SK-N-SH (cell line): ENCODE results near the gene MACROD1. TPM values are rescaled to one million over a fixed set of nuclear protein-coding genes. Genes with fewer than 3 reads are reported as not detected.

Experiments used
- CTCF ChIA-PET: fragments of 300-600, 350-600 bp; formaldehyde crosslinking; extraction: SDS; loops from one replicate; lab custom pipeline; 2021; lab: Yijun Ruan, JAX
- POLR2A ChIA-PET: fragments of 350-600 bp; sonication (Branson Sonifier 250); formaldehyde crosslinking; extraction: SDS; loops from one replicate; lab custom pipeline; 2020; ENCODE audit warnings: antibody characterized with exemption, inconsistent platforms; lab: Yijun Ruan, JAX
- DNase-seq: peaks from one replicate; pipeline ENCODE4 v3.0.0; 2012
- H2AFZ ChIP-seq: fragments of 200-600 bp; sonication (generic); 2 replicates; pipeline ENCODE4 v1.8.1; 2016; ENCODE audit warnings: antibody characterized with exemption, mild to moderate bottlenecking, low read depth
- H3F3A ChIP-seq: fragments of 200-600 bp; sonication (generic); replicated peaks from 2 replicates; pipeline ENCODE3; 2016; ENCODE audit warnings: antibody characterized with exemption, mild to moderate bottlenecking; ENCODE audit not compliant: insufficient read depth
- H3K27ac ChIP-seq, 2 experiments: fragments of 200-500 bp in 1 of 2; fragments of 200-600 bp in 1 of 2; sonication (Bioruptor generic) in 1 of 2; sonication (generic), shearing (Covaris generic) in 1 of 2; 2 replicates each; pipeline versions ENCODE4 v1.5.1 to v1.6.1; 2014 to 2016; ENCODE audit warnings: low read depth in 2 of 2, inconsistent platforms in 1 of 2, low read length in 1 of 2, mild to moderate bottlenecking in 1 of 2, mixed read lengths in 1 of 2
- H3K27me3 ChIP-seq: fragments of 200-600 bp; sonication (generic), shearing (Covaris generic); 2 replicates; pipeline ENCODE4 v1.6.1; 2016; ENCODE audit warnings: mixed run types; ENCODE audit not compliant: insufficient read depth
- H3K36me3 ChIP-seq, 2 experiments: fragments of 200-500 bp in 1 of 2; fragments of 200-600 bp in 1 of 2; sonication (Bioruptor generic) in 1 of 2; sonication (generic) in 1 of 2; replicated peaks in 1 of 2; 2 replicates each; pipeline versions ENCODE3 to v1.5.1; 2014 to 2016; ENCODE audit warnings: low read length in 1 of 2, mild to moderate bottlenecking in 1 of 2; ENCODE audit not compliant: insufficient read depth in 2 of 2, control insufficient read depth in 1 of 2
- H3K4me1 ChIP-seq, 2 experiments: fragments of 200-500 bp in 1 of 2; fragments of 200-600 bp in 1 of 2; sonication (Bioruptor generic) in 1 of 2; sonication (generic), shearing (Covaris generic) in 1 of 2; 2 replicates each; pipeline versions ENCODE4 v1.5.1 to v1.6.1; 2014 to 2016; ENCODE audit warnings: low read depth in 1 of 2, low read length in 1 of 2, mixed run types in 1 of 2; ENCODE audit not compliant: insufficient read depth in 2 of 2, control insufficient read depth in 1 of 2
- H3K4me2 ChIP-seq: fragments of 200-600 bp; sonication (generic), shearing (Covaris generic); 2 replicates; pipeline ENCODE4 v1.6.1; 2017; ENCODE audit warnings: mixed run types
- H3K4me3 ChIP-seq, 2 experiments: fragments of 200-500 bp in 1 of 2; fragments of 200-600 bp in 1 of 2; sonication (Bioruptor generic) in 1 of 2; sonication (generic), shearing (Covaris generic) in 1 of 2; 2 replicates each; pipeline versions ENCODE4 v1.5.1 to v1.8.1; 2014 to 2016; ENCODE audit warnings: low read depth in 2 of 2, inconsistent platforms in 1 of 2, low read length in 1 of 2, mild to moderate bottlenecking in 1 of 2, mixed read lengths in 1 of 2, moderate library complexity in 1 of 2
- H3K79me2 ChIP-seq: fragments of 200-600 bp; sonication (generic); 2 replicates; pipeline ENCODE4 v1.8.1; 2017; ENCODE audit warnings: mild to moderate bottlenecking; ENCODE audit not compliant: insufficient read depth
- H3K9ac ChIP-seq: fragments of 200-600 bp; sonication (generic); 2 replicates; pipeline ENCODE4 v1.6.1; 2017; ENCODE audit warnings: mixed run types
- H3K9me2 ChIP-seq: fragments of 200-600 bp; sonication (generic); 2 replicates; pipeline ENCODE4 v1.6.1; 2017; ENCODE audit warnings: mixed run types
- H3K9me3 ChIP-seq: fragments of 200-600 bp; sonication (generic); 2 replicates; pipeline ENCODE4 v1.6.1; 2017; ENCODE audit warnings: mixed run types, mild to moderate bottlenecking, moderate library complexity
- H4K20me1 ChIP-seq: fragments of 200-600 bp; sonication (generic); 2 replicates; pipeline ENCODE4 v1.6.1; 2017; ENCODE audit warnings: mild to moderate bottlenecking, mixed run types; ENCODE audit not compliant: insufficient read depth
- CHD2 ChIP-seq: fragments of 150-350 bp; IDR thresholded peaks from 2 replicates; pipeline ENCODE4 v1.6.1; 2018; ENCODE audit warnings: low read length; ENCODE audit not compliant: partially characterized antibody
- CTCF ChIP-seq: fragments of 200-600 bp; sonication (generic); IDR thresholded peaks from 2 replicates; pipeline ENCODE4 v1.6.1; 2017; ENCODE audit warnings: antibody characterized with exemption, mild to moderate bottlenecking, moderate library complexity
- ELF1 ChIP-seq: IDR thresholded peaks from 2 replicates; pipeline ENCODE4 v1.4.0; 2012
- EZH2phosphoT487 ChIP-seq: fragments of 200-600 bp; sonication (generic); IDR thresholded peaks from 2 replicates; pipeline ENCODE4 v1.6.1; 2017; ENCODE audit warnings: low read depth, mixed run types, mild to moderate bottlenecking, antibody characterized with exemption, moderate library complexity, borderline replicate concordance
- FOSL2 ChIP-seq: IDR thresholded peaks from 2 replicates; pipeline ENCODE4 v1.4.0; 2012; ENCODE audit warnings: low read depth, mild to moderate bottlenecking, moderate library complexity, borderline replicate concordance
- FOXJ3 ChIP-seq: sonication (generic); formaldehyde crosslinking; IDR thresholded peaks from 2 replicates; pipeline ENCODE4 v1.5.1; 2020; ENCODE audit warnings: mild to moderate bottlenecking, missing genetic modification reagents
- FOXM1 ChIP-seq: IDR thresholded peaks from 2 replicates; pipeline ENCODE4 v1.4.0; 2012; ENCODE audit warnings: low read depth, mild to moderate bottlenecking
- GATA2 ChIP-seq: sonication (generic); formaldehyde crosslinking; IDR thresholded peaks from 2 replicates; pipeline ENCODE4 v1.5.0; 2020; ENCODE audit warnings: mild to moderate bottlenecking, missing genetic modification reagents
- JUND ChIP-seq: IDR thresholded peaks from 2 replicates; pipeline ENCODE4 v1.4.0; 2012
- MEF2A ChIP-seq: IDR thresholded peaks from 2 replicates; pipeline ENCODE4 v1.4.0; 2012; ENCODE audit warnings: low read depth, borderline replicate concordance
- MXI1 ChIP-seq: IDR thresholded peaks from 2 replicates; pipeline ENCODE4 v1.6.1; 2012; ENCODE audit warnings: mild to moderate bottlenecking, low read depth, low read length, improper control_type of control experiment
- NFIC ChIP-seq: IDR thresholded peaks from 2 replicates; pipeline ENCODE4 v1.4.0; 2012; ENCODE audit warnings: borderline replicate concordance
- NRF1 ChIP-seq: IDR thresholded peaks from 2 replicates; pipeline ENCODE4 v1.6.1; 2012; ENCODE audit warnings: low read depth, mild to moderate bottlenecking, low read length
- POLR2AphosphoS5 ChIP-seq: IDR thresholded peaks from 2 replicates; pipeline ENCODE4 v1.6.1; 2012; ENCODE audit warnings: low read depth, low read length
- RCOR1 ChIP-seq: fragments of 150-350 bp; IDR thresholded peaks from 2 replicates; pipeline ENCODE4 v1.6.1; 2017; ENCODE audit warnings: antibody characterized with exemption, low read length
- RFX5 ChIP-seq: IDR thresholded peaks from 2 replicates; pipeline ENCODE4 v1.6.1; 2012; ENCODE audit warnings: mild to moderate bottlenecking, improper control_type of control experiment, low read length
- SIN3A ChIP-seq: IDR thresholded peaks from 2 replicates; pipeline ENCODE4 v1.6.1; 2012; ENCODE audit warnings: low read depth, mild to moderate bottlenecking, low read length, moderate library complexity, borderline replicate concordance
- TAF1 ChIP-seq: IDR thresholded peaks from 2 replicates; pipeline ENCODE4 v1.6.1; 2012; ENCODE audit warnings: low read depth, mild to moderate bottlenecking, low read length, moderate library complexity, borderline replicate concordance
- TCF12 ChIP-seq: IDR thresholded peaks from 2 replicates; pipeline ENCODE4 v1.4.0; 2012
- TEAD4 ChIP-seq: IDR thresholded peaks from 2 replicates; pipeline ENCODE4 v1.4.0; 2012; ENCODE audit warnings: mild to moderate bottlenecking, borderline replicate concordance; ENCODE audit not compliant: insufficient read depth
- USF1 ChIP-seq: IDR thresholded peaks from 2 replicates; pipeline ENCODE4 v1.4.0; 2012; ENCODE audit warnings: low read depth, borderline replicate concordance
- USF2 ChIP-seq: fragments of 150-350 bp; IDR thresholded peaks from 2 replicates; pipeline ENCODE4 v1.6.1; 2017; ENCODE audit warnings: antibody characterized with exemption, low read length, low read depth, borderline replicate concordance
- WGBS: methylation state at CpG from one replicate; pipeline ENCODE4 v1.1.6; 2017; ENCODE audit warnings: low lambda C conversion rate; 5-methylcytosine and 5-hydroxymethylcytosine counted together
- polyA plus RNA-seq, 3 experiments: library from polyadenylated mRNA; depleted of rRNA; stranded (reverse); fragments of >200 nt; gene quantifications; 2 replicates each; pipeline ENCODE4 v1.2.3, GENCODE V29; 2012
- TF ChIP-seq, protein P1 (sequence below): IDR thresholded peaks from 2 replicates; pipeline ENCODE4 v1.6.1; 2012; ENCODE audit warnings: mild to moderate bottlenecking, low read depth, low read length, moderate library complexity

Gene MACROD1
- polyA plus RNA-seq, 1 of the 3 experiments (the other 2 are of a cell fraction), result 49.1 TPM

DNA sequence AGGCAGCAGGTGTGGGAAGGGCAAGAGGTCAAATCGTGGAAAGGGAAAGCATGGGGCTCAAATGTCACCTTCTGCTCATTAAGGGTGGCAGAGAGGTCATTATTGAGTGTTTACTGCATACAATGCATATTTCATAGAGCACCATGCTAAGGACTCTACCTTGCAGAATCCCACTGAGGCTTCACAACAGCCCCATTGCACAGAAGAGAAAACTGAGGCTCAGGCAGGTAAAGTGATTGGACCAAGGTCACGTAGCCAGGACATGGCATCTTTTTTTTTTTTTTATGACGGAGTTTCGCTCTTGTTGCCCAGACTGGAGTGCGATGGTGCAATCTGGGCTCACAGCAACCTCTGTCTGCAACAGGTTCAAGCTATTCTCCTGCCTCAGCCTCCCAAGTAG, 122.4 kb downstream of the MACROD1 start (continued):
- TF ChIP-seq USF2 (no peak), MXI1 (no peak), FOXM1 (no peak), CTCF (no peak), MEF2A (no peak), ELF1 (no peak), POLR2AphosphoS5 (no peak)

DNA sequence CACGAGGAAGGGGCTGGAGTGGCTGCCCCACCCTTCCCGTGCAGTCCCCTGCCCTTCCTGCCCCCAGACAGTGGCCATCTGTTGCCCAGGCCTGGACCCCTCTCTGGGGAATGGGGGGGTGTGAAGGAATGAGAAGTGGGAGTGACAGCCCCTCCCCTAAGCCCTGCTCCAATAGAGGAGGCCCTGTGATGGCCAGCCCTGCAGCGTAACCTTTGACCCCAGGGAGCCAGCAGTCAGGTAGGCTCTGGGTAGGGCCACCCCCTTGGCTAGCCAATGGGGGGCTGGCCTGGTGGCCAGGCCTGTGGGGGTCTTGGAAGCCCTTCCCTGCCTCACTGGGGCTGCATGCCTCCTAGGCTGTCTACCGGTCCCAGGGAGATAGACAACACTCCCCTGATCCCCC, 123.6 kb downstream of the MACROD1 start:
- ChIA-PET CTCF (interaction anchor here (1.1 to 11.1 kb wide), 3 partner anchors 105 to 122 kb away, joined by 4 to 207 read pairs (median 4); no protein-coding TSS in a partner anchor), POLR2A (no interaction called here)
- H4K20me1 ChIP-seq, result 0 out of 2 replicates have a peak, but pooled peaks cover 3% of the 10 kb centered on the region
- no peaks in the 10 kb centered on the region for H3K36me3 ChIP-seq
- TF ChIP-seq FOXM1 (no peak), TEAD4 (no peak), JUND (no peak), RCOR1 (no peak), EZH2phosphoT487 (no peak), RFX5 (no peak), TAF1 (no peak), USF1 (no peak), TCF12 (no peak), SIN3A (no peak), NFIC (no peak), NRF1 (no peak), MXI1 (no peak), CHD2 (no peak), FOXJ3 (CRISPR knock-in tag) (no peak), FOSL2 (no peak), GATA2 (CRISPR knock-in tag) (no peak)
- TF ChIP-seq, protein P1, sequence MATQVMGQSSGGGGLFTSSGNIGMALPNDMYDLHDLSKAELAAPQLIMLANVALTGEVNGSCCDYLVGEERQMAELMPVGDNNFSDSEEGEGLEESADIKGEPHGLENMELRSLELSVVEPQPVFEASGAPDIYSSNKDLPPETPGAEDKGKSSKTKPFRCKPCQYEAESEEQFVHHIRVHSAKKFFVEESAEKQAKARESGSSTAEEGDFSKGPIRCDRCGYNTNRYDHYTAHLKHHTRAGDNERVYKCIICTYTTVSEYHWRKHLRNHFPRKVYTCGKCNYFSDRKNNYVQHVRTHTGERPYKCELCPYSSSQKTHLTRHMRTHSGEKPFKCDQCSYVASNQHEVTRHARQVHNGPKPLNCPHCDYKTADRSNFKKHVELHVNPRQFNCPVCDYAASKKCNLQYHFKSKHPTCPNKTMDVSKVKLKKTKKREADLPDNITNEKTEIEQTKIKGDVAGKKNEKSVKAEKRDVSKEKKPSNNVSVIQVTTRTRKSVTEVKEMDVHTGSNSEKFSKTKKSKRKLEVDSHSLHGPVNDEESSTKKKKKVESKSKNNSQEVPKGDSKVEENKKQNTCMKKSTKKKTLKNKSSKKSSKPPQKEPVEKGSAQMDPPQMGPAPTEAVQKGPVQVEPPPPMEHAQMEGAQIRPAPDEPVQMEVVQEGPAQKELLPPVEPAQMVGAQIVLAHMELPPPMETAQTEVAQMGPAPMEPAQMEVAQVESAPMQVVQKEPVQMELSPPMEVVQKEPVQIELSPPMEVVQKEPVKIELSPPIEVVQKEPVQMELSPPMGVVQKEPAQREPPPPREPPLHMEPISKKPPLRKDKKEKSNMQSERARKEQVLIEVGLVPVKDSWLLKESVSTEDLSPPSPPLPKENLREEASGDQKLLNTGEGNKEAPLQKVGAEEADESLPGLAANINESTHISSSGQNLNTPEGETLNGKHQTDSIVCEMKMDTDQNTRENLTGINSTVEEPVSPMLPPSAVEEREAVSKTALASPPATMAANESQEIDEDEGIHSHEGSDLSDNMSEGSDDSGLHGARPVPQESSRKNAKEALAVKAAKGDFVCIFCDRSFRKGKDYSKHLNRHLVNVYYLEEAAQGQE, result no peak
- H2AFZ ChIP-seq, result no peak overlapping the region
- H3K9ac ChIP-seq, result no peak overlapping the region
- H3K27me3 ChIP-seq, result no peaks in the 10 kb centered on the region
- no peak for DNase-seq
- peak overlapping the region in 1 of 2 experiments; percentile 65; a peak in 1 of 4 replicates for H3K27ac ChIP-seq
- H3K4me1 ChIP-seq, result peaks cover 0 to 86% of the 10 kb centered on the region in 2 experiments; a peak in 1 of 4 replicates
- H3K4me3 ChIP-seq, result no peak overlapping the region
- no peak overlapping the region for H3K4me2 ChIP-seq
- H3K9me2 ChIP-seq, result no peaks in the 10 kb centered on the region
- H3K9me3 ChIP-seq, result no peaks in the 10 kb centered on the region
- no peaks in the 10 kb centered on the region for H3K79me2 ChIP-seq
- 57% methylated on average over 2 of the region's 4 CpGs for WGBS
- H3F3A ChIP-seq, result no peaks in the 10 kb centered on the region
